ENCODE results near the gene ITGB4.
A peak's percentile ranks its signal among the peaks of the same experiment; 100 is the strongest.

DNA sequence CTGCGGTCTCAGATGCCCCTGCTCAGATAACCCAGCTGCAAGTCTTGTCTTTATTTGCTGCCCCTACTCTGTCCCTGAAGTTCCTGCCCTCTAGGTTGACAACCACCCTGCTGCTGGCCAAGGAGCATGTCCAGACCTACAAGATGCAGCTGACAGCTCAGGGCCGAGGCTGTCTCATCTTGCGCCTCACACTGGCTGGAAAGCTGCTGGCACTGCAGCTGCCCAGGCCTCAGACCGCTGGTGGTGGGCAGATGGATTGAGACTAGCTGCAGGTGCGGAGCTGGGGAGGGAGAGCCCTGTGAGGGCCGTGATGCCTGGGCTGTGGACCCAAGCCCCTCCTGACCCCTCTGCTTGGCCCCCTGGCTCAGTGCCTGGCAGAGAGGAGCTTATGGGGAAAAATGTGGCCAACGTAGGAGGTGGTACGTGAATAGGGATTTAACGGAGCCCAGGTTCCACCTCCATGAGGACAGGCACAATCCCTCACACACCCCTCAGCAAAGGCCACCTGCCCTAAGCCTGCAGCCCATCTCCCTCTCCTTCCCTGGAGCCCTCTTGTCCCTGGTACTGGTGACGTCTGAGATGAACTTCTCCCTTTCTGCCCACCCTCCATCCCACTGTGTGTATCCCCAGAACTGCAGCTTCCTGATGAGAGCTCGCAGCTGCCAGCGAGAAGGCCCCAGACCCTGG, 52.0 kb downstream of the ITGB4 start:
- TF ChIP-seq, protein P1, sequence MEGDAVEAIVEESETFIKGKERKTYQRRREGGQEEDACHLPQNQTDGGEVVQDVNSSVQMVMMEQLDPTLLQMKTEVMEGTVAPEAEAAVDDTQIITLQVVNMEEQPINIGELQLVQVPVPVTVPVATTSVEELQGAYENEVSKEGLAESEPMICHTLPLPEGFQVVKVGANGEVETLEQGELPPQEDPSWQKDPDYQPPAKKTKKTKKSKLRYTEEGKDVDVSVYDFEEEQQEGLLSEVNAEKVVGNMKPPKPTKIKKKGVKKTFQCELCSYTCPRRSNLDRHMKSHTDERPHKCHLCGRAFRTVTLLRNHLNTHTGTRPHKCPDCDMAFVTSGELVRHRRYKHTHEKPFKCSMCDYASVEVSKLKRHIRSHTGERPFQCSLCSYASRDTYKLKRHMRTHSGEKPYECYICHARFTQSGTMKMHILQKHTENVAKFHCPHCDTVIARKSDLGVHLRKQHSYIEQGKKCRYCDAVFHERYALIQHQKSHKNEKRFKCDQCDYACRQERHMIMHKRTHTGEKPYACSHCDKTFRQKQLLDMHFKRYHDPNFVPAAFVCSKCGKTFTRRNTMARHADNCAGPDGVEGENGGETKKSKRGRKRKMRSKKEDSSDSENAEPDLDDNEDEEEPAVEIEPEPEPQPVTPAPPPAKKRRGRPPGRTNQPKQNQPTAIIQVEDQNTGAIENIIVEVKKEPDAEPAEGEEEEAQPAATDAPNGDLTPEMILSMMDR (IDR thresholded peaks at IDR 0.05) = no peak
- no peak for TF ChIP-seq EP300 (IDR thresholded peaks at IDR 0.05; ENCODE audit: low read depth)
- peak in 1 of 3 donors; percentile 27 for TF ChIP-seq POLR2AphosphoS5 (IDR thresholded peaks at IDR 0.05)

Measured in transverse colon (tissue), 4 donors.